Thoracic aorta (tissue), 2 donors: ENCODE data around the gene GINS1. TPM values are rescaled to one million over a fixed set of nuclear protein-coding genes. Genes with fewer than 3 reads are reported as not detected.

Experiments
- ATAC-seq: fragments of 150-250 bp; one replicate; pipeline ENCODE4 v1.8.0; 2017; ENCODE audit warnings: low read depth; ENCODE audit not compliant: insufficient number of reproducible peaks, low FRiP score
- DNase-seq: peaks from one replicate; pipeline ENCODE4 v3.0.0-alpha.2; 2020; ENCODE audit warnings: low spot score
- H3K27ac ChIP-seq, 2 donors: fragments of 200-600 bp; sonication (generic); 1 replicate in 1 of 2; 2 replicates in 1 of 2; pipeline ENCODE4 v1.5.1; 2016; ENCODE audit warnings: mild to moderate bottlenecking in 2 of 2, moderate library complexity in 2 of 2
- H3K27me3 ChIP-seq: fragments of 200-600 bp; sonication (generic); replicated peaks from 2 replicates; pipeline ENCODE4 v1.6.0; 2016; ENCODE audit warnings: mild to moderate bottlenecking; ENCODE audit not compliant: insufficient read depth
- H3K36me3 ChIP-seq: fragments of 200-600 bp; sonication (generic); one replicate; pipeline ENCODE4 v1.5.1; 2016
- H3K4me1 ChIP-seq, 2 donors: fragments of 200-600 bp; sonication (generic); 1 replicate in 1 of 2; 2 replicates in 1 of 2; pipeline versions ENCODE4 v1.5.1 to v1.6.0; 2016; ENCODE audit warnings: low read depth in 2 of 2, mild to moderate bottlenecking in 1 of 2; ENCODE audit not compliant: control insufficient read depth in 1 of 2
- H3K4me3 ChIP-seq: fragments of 200-600 bp; sonication (generic); 2 replicates; pipeline ENCODE4 v1.5.1; 2016; ENCODE audit warnings: mild to moderate bottlenecking
- H3K9me3 ChIP-seq: fragments of 200-600 bp; sonication (generic); 2 replicates; pipeline ENCODE4 v1.5.1; 2016
- total RNA-seq, 2 donors: library from RNA; depleted of rRNA; stranded (reverse); fragments of >200 nt; gene quantifications; one replicate each; pipeline versions ENCODE4 v1.1.0 to v1.2.3, GENCODE V29; 2016
- TF ChIP-seq, protein P1 (sequence below): fragments of 200-600 bp; sonication (generic); IDR thresholded peaks from one replicate; pipeline ENCODE4 v1.5.1; 2019; ENCODE audit warnings: antibody characterized with exemption

GINS1 gene
- total RNA-seq, 2 donors from 2014 or later = 0.41 TPM; not detected in 1

DNA sequence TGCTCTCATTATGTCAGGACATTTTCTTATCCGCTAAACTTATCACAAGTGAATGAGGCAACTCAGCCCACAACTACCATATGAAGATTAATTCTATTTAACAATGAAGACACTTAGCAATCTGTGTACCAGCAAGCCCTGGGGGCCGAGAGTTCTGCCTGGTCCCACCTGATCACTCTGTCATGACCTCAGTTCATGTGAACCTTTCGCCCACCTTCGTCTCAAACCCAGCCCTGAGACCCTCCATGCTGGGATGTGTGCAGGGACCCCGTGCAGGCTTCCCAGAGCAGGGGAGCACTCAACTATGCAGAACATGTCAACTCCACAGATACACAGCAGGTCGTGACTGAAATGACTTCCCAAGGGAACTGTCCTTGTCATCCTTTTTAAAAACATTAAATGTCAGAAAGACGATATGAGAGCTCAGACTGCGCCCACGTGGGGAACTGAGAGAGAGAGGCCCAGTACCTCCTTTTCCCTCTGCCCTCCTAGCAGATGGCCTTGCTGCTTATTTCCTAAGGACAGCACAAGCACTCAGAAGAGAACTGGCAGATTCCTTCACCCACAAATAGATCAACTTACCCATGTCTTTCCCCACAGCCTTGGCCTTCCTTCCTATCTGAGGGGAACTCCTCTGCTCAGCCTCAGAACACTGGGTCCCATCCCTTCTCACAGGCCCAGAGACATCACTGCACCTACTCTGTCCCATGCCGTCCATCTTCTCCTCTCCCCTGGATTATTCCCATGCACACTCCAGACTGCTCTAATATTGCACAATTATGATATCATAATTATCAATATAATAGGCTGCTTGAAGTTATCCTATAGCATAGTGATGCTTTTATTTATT is 28.4 kb upstream of the GINS1 start:
- TF ChIP-seq, protein P1, sequence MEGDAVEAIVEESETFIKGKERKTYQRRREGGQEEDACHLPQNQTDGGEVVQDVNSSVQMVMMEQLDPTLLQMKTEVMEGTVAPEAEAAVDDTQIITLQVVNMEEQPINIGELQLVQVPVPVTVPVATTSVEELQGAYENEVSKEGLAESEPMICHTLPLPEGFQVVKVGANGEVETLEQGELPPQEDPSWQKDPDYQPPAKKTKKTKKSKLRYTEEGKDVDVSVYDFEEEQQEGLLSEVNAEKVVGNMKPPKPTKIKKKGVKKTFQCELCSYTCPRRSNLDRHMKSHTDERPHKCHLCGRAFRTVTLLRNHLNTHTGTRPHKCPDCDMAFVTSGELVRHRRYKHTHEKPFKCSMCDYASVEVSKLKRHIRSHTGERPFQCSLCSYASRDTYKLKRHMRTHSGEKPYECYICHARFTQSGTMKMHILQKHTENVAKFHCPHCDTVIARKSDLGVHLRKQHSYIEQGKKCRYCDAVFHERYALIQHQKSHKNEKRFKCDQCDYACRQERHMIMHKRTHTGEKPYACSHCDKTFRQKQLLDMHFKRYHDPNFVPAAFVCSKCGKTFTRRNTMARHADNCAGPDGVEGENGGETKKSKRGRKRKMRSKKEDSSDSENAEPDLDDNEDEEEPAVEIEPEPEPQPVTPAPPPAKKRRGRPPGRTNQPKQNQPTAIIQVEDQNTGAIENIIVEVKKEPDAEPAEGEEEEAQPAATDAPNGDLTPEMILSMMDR = no peak
- no peak overlapping the region for H3K4me3 ChIP-seq
- ATAC-seq (no peak), DNase-seq (no peak)
- no peaks in the 10 kb centered on the region for H3K36me3 ChIP-seq
- no peaks in the 10 kb centered on the region for H3K27me3 ChIP-seq
- H3K4me1 ChIP-seq = peaks cover 0 to 3% of the 10 kb centered on the region in 2 donors
- H3K27ac ChIP-seq = no peak overlapping the region
- no peaks in the 10 kb centered on the region for H3K9me3 ChIP-seq

DNA sequence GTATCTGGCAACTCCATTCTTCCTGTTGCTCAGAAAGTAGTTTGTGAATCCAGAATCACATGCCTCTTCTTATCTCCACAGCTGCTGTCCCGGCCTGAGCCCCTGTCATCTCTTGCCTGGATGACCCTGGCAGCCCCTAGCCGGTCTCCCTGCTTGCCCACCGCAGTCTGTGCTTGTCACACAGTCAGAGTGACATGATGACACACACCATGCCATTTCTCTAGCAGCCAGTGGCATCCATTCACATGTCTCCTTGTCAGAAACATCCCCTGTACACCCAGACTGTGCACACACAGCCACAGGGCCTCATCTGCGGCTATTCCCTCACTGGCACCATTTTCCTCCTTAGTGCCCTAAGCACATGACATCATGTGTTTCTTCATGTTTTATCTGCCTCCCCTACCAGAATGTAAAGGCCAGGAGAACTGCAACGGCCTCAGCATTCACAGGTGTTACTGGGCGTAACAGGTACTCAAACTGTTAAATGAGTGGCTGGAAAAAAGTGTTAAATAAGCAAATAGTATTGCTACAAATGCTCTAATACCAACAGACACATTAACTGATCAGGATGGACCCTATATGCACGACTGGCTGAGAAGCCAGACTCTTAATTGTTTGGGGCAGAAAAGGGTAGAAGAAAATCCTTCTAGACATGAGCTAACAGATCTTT is 26.4 kb upstream of the GINS1 start:
- ATAC-seq = no peak
- no peaks in the 10 kb centered on the region for H3K9me3 ChIP-seq
- TF ChIP-seq, protein P1 = no peak
- no peaks in the 10 kb centered on the region for H3K36me3 ChIP-seq
- no peak overlapping the region for H3K4me3 ChIP-seq
- peaks cover 0 to 3% of the 10 kb centered on the region in 2 donors for H3K4me1 ChIP-seq
- no peaks in the 10 kb centered on the region for H3K27me3 ChIP-seq
- H3K27ac ChIP-seq = no peak overlapping the region
- no peak for DNase-seq

DNA sequence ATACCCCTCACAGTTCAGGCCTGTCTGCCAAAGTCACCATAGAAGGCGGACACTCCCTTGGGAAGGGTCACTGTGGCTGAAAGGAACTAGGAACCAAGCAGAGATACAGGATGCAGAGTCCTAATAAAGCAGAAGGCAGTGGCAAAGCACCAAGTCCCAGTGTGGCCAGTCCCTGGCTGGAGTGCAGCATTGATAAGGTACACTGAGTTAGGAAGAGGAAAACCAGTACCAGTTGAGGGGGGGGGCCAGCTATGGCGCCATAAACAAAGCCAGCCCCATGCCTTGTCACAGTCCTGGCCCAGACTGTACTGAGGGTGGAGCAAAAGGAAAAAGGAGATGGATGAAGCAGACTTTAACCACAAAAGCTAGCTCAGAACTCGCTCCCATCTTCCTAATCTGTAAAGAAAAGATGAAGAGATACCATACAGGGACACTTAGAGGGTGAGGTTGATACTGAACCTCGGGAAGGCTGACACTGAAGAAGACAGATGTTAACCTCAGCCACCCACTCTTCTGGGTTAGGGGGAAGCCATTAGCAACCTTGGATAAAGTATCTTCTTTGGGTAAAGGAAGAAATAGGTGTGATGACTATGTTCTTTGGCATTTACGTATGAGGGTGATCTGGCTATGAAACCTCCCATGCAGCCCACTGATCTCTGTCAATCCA is 24.6 kb upstream of the GINS1 start:
- Histone ChIP-seq H3K27me3 (no peaks in the 10 kb centered on the region), H3K4me1 (no peaks in the 10 kb centered on the region), H3K36me3 (no peaks in the 10 kb centered on the region), H3K4me3 (no peak overlapping the region), H3K9me3 (no peaks in the 10 kb centered on the region), H3K27ac (no peak overlapping the region)
- TF ChIP-seq, protein P1 = no peak
- ATAC-seq (no peak), DNase-seq (no peak)

DNA sequence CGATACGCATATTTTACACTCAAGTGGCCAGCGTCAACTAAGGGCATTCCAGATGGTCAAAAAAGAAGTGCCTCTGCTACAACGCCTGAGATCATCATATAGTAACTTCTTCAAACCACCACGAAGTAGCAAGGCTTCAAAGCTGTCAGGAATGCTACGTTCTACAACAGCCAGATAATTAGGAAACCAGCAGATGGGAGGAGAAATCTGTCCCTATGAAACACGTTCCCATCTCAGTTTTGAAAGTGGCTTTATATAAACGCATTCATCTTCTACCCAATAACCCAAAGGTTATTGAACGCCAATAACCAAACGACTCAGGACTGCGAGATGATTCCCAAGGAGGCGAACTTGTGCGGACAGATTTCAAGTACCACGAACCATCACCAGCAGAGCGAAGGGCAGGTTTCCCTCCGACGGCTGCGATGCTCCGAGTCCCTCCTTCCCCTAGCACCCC is 18.0 kb upstream of the GINS1 start:
- Histone ChIP-seq H3K27ac (peak overlapping the region in 1 of 2 donors; percentile 88), H3K4me1 (peaks cover 3 to 8% of the 10 kb centered on the region in 2 donors), H3K4me3 (peak overlapping the region; percentile 81), H3K27me3 (no peaks in the 10 kb centered on the region), H3K36me3 (no peaks in the 10 kb centered on the region), H3K9me3 (no peaks in the 10 kb centered on the region)
- ATAC-seq = no peak
- DNase-seq = no peak
- TF ChIP-seq, protein P1 = no peak
